Suprapubic skin (tissue), 4 donors: ENCODE measurements around the gene AGMO. TPM values are rescaled to one million over a fixed set of nuclear protein-coding genes. Genes with fewer than 3 reads are reported as not detected.
"Not testable (repeated sequence)": the region's sequence is repeated elsewhere in the genome, so short reads cannot be mapped to it uniquely, and the experiment has no call there.

Experiments used
- DNase-seq, 2 donors: peaks; one replicate each; pipeline ENCODE4 v3.0.0-alpha.2; 2019; ENCODE audit warnings: low spot score in 2 of 2
- H3K27ac ChIP-seq: fragments of 200-600 bp; sonication (generic); one replicate; pipeline ENCODE4 v1.5.1; 2019
- H3K27me3 ChIP-seq: fragments of 200-600 bp; sonication (generic); one replicate; pipeline ENCODE4 v1.5.1; 2019
- H3K36me3 ChIP-seq: fragments of 200-600 bp; sonication (generic); one replicate; pipeline ENCODE4 v1.5.1; 2019
- H3K4me1 ChIP-seq: fragments of 200-600 bp; sonication (generic); one replicate; pipeline ENCODE4 v1.5.1; 2019
- H3K4me3 ChIP-seq: fragments of 200-600 bp; sonication (generic); one replicate; pipeline ENCODE4 v1.5.1; 2019; ENCODE audit warnings: mild to moderate bottlenecking
- H3K9me3 ChIP-seq: fragments of 200-600 bp; sonication (generic); one replicate; pipeline ENCODE4 v1.5.1; 2019
- CTCF ChIP-seq, 2 donors: fragments of 200-600 bp in 1 of 2; fragments of 450-650 bp in 1 of 2; sonication (generic) in 1 of 2; IDR thresholded peaks; one replicate each; pipeline ENCODE4 v1.5.1; 2016 to 2019; ENCODE audit warnings: antibody characterized with exemption in 2 of 2, mild to moderate bottlenecking in 1 of 2, moderate library complexity in 1 of 2
- EP300 ChIP-seq: sonication (generic); formaldehyde crosslinking; IDR thresholded peaks from one replicate; pipeline ENCODE4 v1.6.1; 2017; ENCODE audit warnings: antibody characterized with exemption
- POLR2A ChIP-seq, 2 donors: fragments of 450-650 bp; IDR thresholded peaks; one replicate each; pipeline ENCODE4 v1.6.1; 2017; ENCODE audit warnings: antibody characterized with exemption in 2 of 2, mild to moderate bottlenecking in 2 of 2, moderate library complexity in 2 of 2
- POLR2AphosphoS5 ChIP-seq, 3 donors: sonication (generic); formaldehyde crosslinking; IDR thresholded peaks; one replicate each; pipeline ENCODE4 v1.6.1; 2017; ENCODE audit warnings: antibody characterized with exemption in 3 of 3
- WGBS: methylation state at CpG from one replicate; pipeline ENCODE4 v1.1.5; 2018; 5-methylcytosine and 5-hydroxymethylcytosine counted together
- total RNA-seq, 4 donors: library from RNA; depleted of rRNA; stranded (reverse); fragments of >200 nt; gene quantifications; one replicate each; pipeline ENCODE4 v1.1.0, GENCODE V29; 2016

Gene AGMO
- total RNA-seq, 4 donors from 2014 or later = 0.40 TPM; not detected in 3

- no peaks in the 10 kb centered on the region for H3K27me3 ChIP-seq
- H3K9me3 ChIP-seq = no peaks in the 10 kb centered on the region
- H3K4me3 ChIP-seq = peak overlapping the region; percentile 28
- peaks cover 18% of the 10 kb centered on the region for H3K4me1 ChIP-seq
- no peaks in the 10 kb centered on the region for H3K36me3 ChIP-seq
- TF ChIP-seq EP300 (no peak), POLR2A (IDR thresholded peaks at IDR 0.05) (no peak), CTCF (IDR thresholded peaks at IDR 0.05) (no peak), POLR2AphosphoS5 (IDR thresholded peaks at IDR 0.05) (no peak)
- 61% methylated on average over 8 of the region's 8 CpGs for WGBS
- DNase-seq = no peak
- no peak overlapping the region for H3K27ac ChIP-seq
Observed at GRCh38 chr7:15557186-15557585, 4.6 kb downstream of the AGMO start.

GRCh38 chr7:15556339-15557105 lies 5.3 kb downstream of the AGMO start:
- no peaks in the 10 kb centered on the region for H3K36me3 ChIP-seq
- TF ChIP-seq POLR2AphosphoS5 (IDR thresholded peaks at IDR 0.05) (no peak), POLR2A (IDR thresholded peaks at IDR 0.05) (no peak), EP300 (no peak), CTCF (IDR thresholded peaks at IDR 0.05) (no peak)
- H3K27ac ChIP-seq = peak overlapping the region; percentile 15
- H3K4me1 ChIP-seq = peaks cover 13% of the 10 kb centered on the region
- WGBS = 65% methylated on average over 4 of the region's 4 CpGs
- no peak for DNase-seq
- no peaks in the 10 kb centered on the region for H3K9me3 ChIP-seq
- peak overlapping the region; percentile 28 for H3K4me3 ChIP-seq
- no peaks in the 10 kb centered on the region for H3K27me3 ChIP-seq

- no peak for TF ChIP-seq POLR2AphosphoS5 (IDR thresholded peaks at IDR 0.05)
- TF ChIP-seq CTCF (IDR thresholded peaks at IDR 0.05) = no peak
- no peak for TF ChIP-seq POLR2A (IDR thresholded peaks at IDR 0.05)
- TF ChIP-seq EP300 = no peak
- no peaks in the 10 kb centered on the region for H3K27me3 ChIP-seq
- H3K4me3 ChIP-seq = no peak overlapping the region
- no peaks in the 10 kb centered on the region for H3K9me3 ChIP-seq
- WGBS = 57% methylated on average over 4 of the region's 4 CpGs
- no peak for DNase-seq
- H3K27ac ChIP-seq = no peak overlapping the region
- H3K4me1 ChIP-seq = peaks cover 9% of the 10 kb centered on the region
- no peaks in the 10 kb centered on the region for H3K36me3 ChIP-seq
Observed at GRCh38 chr7:15555381-15555859, 6.4 kb downstream of the AGMO start.

- H3K4me3 ChIP-seq = no peak overlapping the region
- H3K9me3 ChIP-seq = no peaks in the 10 kb centered on the region
- TF ChIP-seq POLR2AphosphoS5 (IDR thresholded peaks at IDR 0.05) (no peak), CTCF (IDR thresholded peaks at IDR 0.05) (no peak), EP300 (no peak), POLR2A (IDR thresholded peaks at IDR 0.05) (no peak)
- H3K36me3 ChIP-seq = no peaks in the 10 kb centered on the region
- 51% methylated on average over 3 of the region's 3 CpGs for WGBS
- H3K27me3 ChIP-seq = no peaks in the 10 kb centered on the region
- DNase-seq = no peak
- H3K27ac ChIP-seq = no peak overlapping the region
- peaks cover 9% of the 10 kb centered on the region for H3K4me1 ChIP-seq
Observed at GRCh38 chr7:15554744-15555143, 7.1 kb downstream of the AGMO start.

- TF ChIP-seq POLR2AphosphoS5 (IDR thresholded peaks at IDR 0.05) (no peak), CTCF (IDR thresholded peaks at IDR 0.05) (no peak), POLR2A (IDR thresholded peaks at IDR 0.05) (no peak), EP300 (no peak)
- no peak for DNase-seq
- Histone ChIP-seq H3K36me3 (no peaks in the 10 kb centered on the region), H3K27me3 (no peaks in the 10 kb centered on the region), H3K4me3 (no peak overlapping the region), H3K9me3 (no peaks in the 10 kb centered on the region), H3K27ac (no peak overlapping the region), H3K4me1 (peaks cover 4% of the 10 kb centered on the region)
- 67% methylated on average over 1 of the region's 1 CpG for WGBS
Observed at GRCh38 chr7:15554081-15554480, 7.7 kb downstream of the AGMO start.

GRCh38 chr7:15547320-15547719 lies 14.5 kb downstream of the AGMO start:
- not testable (repeated sequence) for H3K27me3 ChIP-seq, H3K36me3 ChIP-seq, H3K4me3 ChIP-seq, H3K27ac ChIP-seq, DNase-seq, H3K9me3 ChIP-seq, H3K4me1 ChIP-seq
- 97% methylated on average over 27 of the region's 29 CpGs for WGBS
